Measurements from ENCODE around the gene MTM1.

GRCh38 chrX:150544835-150545770 lies 23.3 kb upstream of the MTM1 start:
- TF ChIP-seq EZH2 (IDR thresholded peaks at IDR 0.05; ENCODE audit: borderline replicate concordance) (no peak), CTCF (IDR thresholded peaks at IDR 0.05; ENCODE audit: poor library complexity) (no peak)

Data from hepatocyte (in vitro differentiated cells).